MCF 10A (cell line): Measurements from ENCODE around the gene TNFRSF14. TPM values are rescaled to one million over a fixed set of nuclear protein-coding genes. Genes with fewer than 3 reads are reported as not detected.
A peak's percentile ranks its signal among the peaks of the same experiment; 100 is the strongest.

ENCODE experiments used
- BruUV-seq: library from RNA; stranded (reverse); fragments of 400-500 nt; replicated peaks from 2 replicates; lab custom pipeline; 2021; lab: Mats Ljungman, UMichigan
- CTCF ChIA-PET: fragments of 300-600 bp; sonication (Branson Sonifier 250); formaldehyde crosslinking; extraction: SDS; loops from one replicate; lab custom pipeline; 2021; ENCODE audit warnings: antibody characterized with exemption, inconsistent platforms; lab: Yijun Ruan, JAX
- POLR2A ChIA-PET: fragments of 300-600, 350-650 bp; sonication (Branson Sonifier 250); formaldehyde crosslinking; extraction: SDS; loops from one replicate; lab custom pipeline; 2020; ENCODE audit warnings: antibody characterized with exemption, inconsistent platforms; lab: Yijun Ruan, JAX
- DNase-seq: peaks from one replicate; pipeline ENCODE4 v3.0.0-alpha.2; 2018; ENCODE audit not compliant: unreplicated experiment
- H3K27ac Mint-ChIP-seq: one replicate; pipeline ENCODE4 v1.8.0; 2022; ENCODE audit warnings: mild to moderate bottlenecking, low read depth, mixed read lengths; ENCODE audit not compliant: unreplicated experiment
- H3K27me3 Mint-ChIP-seq: one replicate; pipeline ENCODE4 v1.8.0; 2022; ENCODE audit warnings: mixed read lengths; ENCODE audit not compliant: insufficient read depth, unreplicated experiment
- H3K36me3 Mint-ChIP-seq: one replicate; pipeline ENCODE4 v1.8.0; 2022; ENCODE audit warnings: mild to moderate bottlenecking, moderate library complexity, mixed read lengths; ENCODE audit not compliant: insufficient read depth, unreplicated experiment
- H3K4me1 Mint-ChIP-seq: one replicate; pipeline ENCODE4 v1.8.0; 2022; ENCODE audit warnings: mixed read lengths; ENCODE audit not compliant: insufficient read depth, unreplicated experiment
- H3K4me3 Mint-ChIP-seq: one replicate; pipeline ENCODE4 v1.8.0; 2022; ENCODE audit warnings: mild to moderate bottlenecking, moderate library complexity, mixed read lengths; ENCODE audit not compliant: unreplicated experiment
- H3K9me3 Mint-ChIP-seq: one replicate; pipeline ENCODE4 v1.8.0; 2022; ENCODE audit warnings: mixed read lengths; ENCODE audit not compliant: unreplicated experiment
- CTCF ChIP-seq: fragments of 200-600 bp; IDR thresholded peaks from one replicate; pipeline ENCODE4 v1.8.0; 2022; ENCODE audit warnings: antibody characterized with exemption, mild to moderate bottlenecking; ENCODE audit not compliant: unreplicated experiment
- intact Hi-C: fragments of 100-400 bp; cut with micrococcal nuclease; formaldehyde crosslinking; loops from 2 replicates; pipeline ENCODE4 v1.14.1; 2022
- total RNA-seq: library from RNA; stranded (reverse); gene quantifications from 2 replicates; pipeline ENCODE4 v1.2.3, GENCODE V29; 2022

Gene TNFRSF14
- total RNA-seq, 1 experiment from 2014 or later = 4.6 TPM

GRCh38 chr1:2537784-2538115, 18.4 kb upstream of the TNFRSF14 start:
- DNase-seq = no peak
- no TSS peak for BruUV-seq
- intact Hi-C loops = no loop called here
- no peak for TF ChIP-seq CTCF
- Mint-ChIP-seq H3K4me3 (no peak overlapping the region), H3K36me3 (peaks cover 6% of the 10 kb centered on the region), H3K27me3 (no peaks in the 10 kb centered on the region), H3K27ac (no peak overlapping the region), H3K4me1 (peaks cover 43% of the 10 kb centered on the region), H3K9me3 (no peaks in the 10 kb centered on the region)
- CTCF ChIA-PET = interaction anchor here (0.6 kb wide), 1 partner anchor 21 kb away, joined by 3 read pairs; no protein-coding TSS in a partner anchor
- POLR2A ChIA-PET = interaction anchor here (1.4 kb wide), 1 partner anchor 12 kb away, joined by 3 read pairs; the partner anchor contains the start of gene PANK4

GRCh38 chr1:2538376-2538775, 17.8 kb upstream of the TNFRSF14 start:
- CTCF ChIA-PET = interaction anchor here (0.6 kb wide), 1 partner anchor 17 kb away, joined by 3 read pairs; no protein-coding TSS in a partner anchor
- peaks cover 6% of the 10 kb centered on the region for H3K36me3 Mint-ChIP-seq
- H3K4me1 Mint-ChIP-seq = peaks cover 39% of the 10 kb centered on the region
- H3K27me3 Mint-ChIP-seq = no peaks in the 10 kb centered on the region
- H3K4me3 Mint-ChIP-seq = no peak overlapping the region
- intact Hi-C loops = no loop called here
- H3K27ac Mint-ChIP-seq = no peak overlapping the region
- no peak for DNase-seq
- no peaks in the 10 kb centered on the region for H3K9me3 Mint-ChIP-seq
- no TSS peak for BruUV-seq
- POLR2A ChIA-PET = interaction anchor here (1.4 kb wide), 1 partner anchor 12 kb away, joined by 3 read pairs; the partner anchor contains the start of gene PANK4
- TF ChIP-seq CTCF = no peak

GRCh38 chr1:2538872-2539271, 17.3 kb upstream of the TNFRSF14 start:
- no peak overlapping the region for H3K4me3 Mint-ChIP-seq
- BruUV-seq = no TSS peak
- H3K27ac Mint-ChIP-seq = no peak overlapping the region
- POLR2A ChIA-PET = no interaction called here
- no peak for DNase-seq
- peaks cover 6% of the 10 kb centered on the region for H3K36me3 Mint-ChIP-seq
- CTCF ChIA-PET = interaction anchor here (0.6 kb wide), 1 partner anchor 18 kb away, joined by 3 read pairs; no protein-coding TSS in a partner anchor
- intact Hi-C loops = no loop called here
- no peaks in the 10 kb centered on the region for H3K9me3 Mint-ChIP-seq
- H3K27me3 Mint-ChIP-seq = no peaks in the 10 kb centered on the region
- peaks cover 34% of the 10 kb centered on the region for H3K4me1 Mint-ChIP-seq
- no peak for TF ChIP-seq CTCF

- intact Hi-C loops = no loop called here
- H3K27me3 Mint-ChIP-seq = no peaks in the 10 kb centered on the region
- H3K4me1 Mint-ChIP-seq = peaks cover 29% of the 10 kb centered on the region
- H3K36me3 Mint-ChIP-seq = peaks cover 6% of the 10 kb centered on the region
- no peaks in the 10 kb centered on the region for H3K9me3 Mint-ChIP-seq
- DNase-seq = no peak
- ChIA-PET POLR2A (no interaction called here), CTCF (no interaction called here)
- TF ChIP-seq CTCF = peak; percentile 36
- no peak overlapping the region for H3K4me3 Mint-ChIP-seq
- no TSS peak for BruUV-seq
- no peak overlapping the region for H3K27ac Mint-ChIP-seq
These were observed 16.8 kb upstream of the TNFRSF14 start for GRCh38 chr1:2539312-2539907.
